RWPE2 (cell line): ENCODE measurements around the gene SLC5A4.
"Not testable (repeated sequence)": the region's sequence is repeated elsewhere in the genome, so short reads cannot be mapped to it uniquely, and the experiment has no call there.

Experiments used
- ATAC-seq: fragments of 200-7000 bp; cut with Tn5 transposase; 3 replicates; pipeline ENCODE4 v1.9.1; 2021; ENCODE audit warnings: low read depth
- DNase-seq: peaks from one replicate; pipeline ENCODE4 v3.0.0-alpha.2; 2020; ENCODE audit warnings: low spot score
- H3K27ac ChIP-seq: fragments of 450-650 bp; 2 replicates; pipeline ENCODE4 v1.5.1; 2017; ENCODE audit warnings: mild to moderate bottlenecking; ENCODE audit not compliant: poor library complexity, severe bottlenecking
- H3K27me3 ChIP-seq: fragments of 250-450 bp; sonication (Bioruptor Pico); 2 replicates; pipeline ENCODE4 v1.5.1; 2021; ENCODE audit warnings: mild to moderate bottlenecking, moderate library complexity; ENCODE audit not compliant: insufficient read depth, poor library complexity, severe bottlenecking
- H3K36me3 ChIP-seq: fragments of 250-450 bp; sonication (Bioruptor Pico); 2 replicates; pipeline ENCODE4 v1.5.1; 2020; ENCODE audit warnings: low read depth, mild to moderate bottlenecking, moderate library complexity
- H3K4me1 ChIP-seq: fragments of 250-450 bp; sonication (Bioruptor Pico); 2 replicates; pipeline ENCODE4 v1.5.1; 2021; ENCODE audit warnings: mild to moderate bottlenecking, moderate library complexity; ENCODE audit not compliant: insufficient read depth, poor library complexity, severe bottlenecking
- H3K4me3 ChIP-seq: fragments of 250-450 bp; sonication (Bioruptor Pico); 2 replicates; pipeline ENCODE4 v1.5.1; 2021; ENCODE audit warnings: mild to moderate bottlenecking, moderate library complexity; ENCODE audit not compliant: severe bottlenecking
- H3K9me3 ChIP-seq: fragments of 250-450 bp; sonication (Bioruptor Pico); 2 replicates; pipeline ENCODE4 v1.5.1; 2021; ENCODE audit warnings: mild to moderate bottlenecking, moderate library complexity; ENCODE audit not compliant: severe bottlenecking
- CTCF ChIP-seq: fragments of 450-650 bp; IDR thresholded peaks from one replicate; pipeline ENCODE4 v1.5.1; 2017; ENCODE audit warnings: mild to moderate bottlenecking, moderate library complexity; ENCODE audit not compliant: poor library complexity, severe bottlenecking

The SLC5A4 gene

GRCh38 chr22:32255217-32255616 lies at the start of gene SLC5A4:
SLC5A4 (minus strand) TSS chr22:32255347; CDS start chr22:32255329, 18 bp downstream.
- DNase-seq = no peak
- no peak for ATAC-seq
- TF ChIP-seq CTCF = no peak

GRCh38 chr22:32293921-32294320 lies 38.8 kb upstream of the SLC5A4 start:
- H3K36me3 ChIP-seq, H3K27ac ChIP-seq, ATAC-seq, H3K4me3 ChIP-seq, H3K9me3 ChIP-seq, H3K27me3 ChIP-seq, H3K4me1 ChIP-seq, DNase-seq: not testable (repeated sequence)

More at GRCh38 chr22:32255217-32255616, at the start of gene SLC5A4:
- H3K27me3 ChIP-seq = no peaks in the 10 kb centered on the region
- no peaks in the 10 kb centered on the region for H3K9me3 ChIP-seq
- no peak within 1 kb of the TSS for H3K27ac ChIP-seq
- H3K36me3 ChIP-seq = no peaks in the 10 kb centered on the region
- H3K4me3 ChIP-seq = no peak within 1 kb of the TSS
- H3K4me1 ChIP-seq = no peaks in the 10 kb centered on the region

GRCh38 chr22:32286290-32286840 lies 31.2 kb upstream of the SLC5A4 start:
- no peak for TF ChIP-seq CTCF
- no peak for ATAC-seq

GRCh38 chr22:32281072-32281471 lies 25.9 kb upstream of the SLC5A4 start:
- ATAC-seq (peak; percentile 97), DNase-seq (peak; percentile 82)
- Histone ChIP-seq H3K27ac (peak overlapping the region; percentile 29), H3K27me3 (no peaks in the 10 kb centered on the region), H3K9me3 (no peaks in the 10 kb centered on the region), H3K4me3 (no peak overlapping the region), H3K4me1 (peaks cover 12% of the 10 kb centered on the region), H3K36me3 (no peaks in the 10 kb centered on the region)
- TF ChIP-seq CTCF = no peak

More at GRCh38 chr22:32286290-32286840, 31.2 kb upstream of the SLC5A4 start:
- no peak overlapping the region for H3K4me3 ChIP-seq
- no peaks in the 10 kb centered on the region for H3K9me3 ChIP-seq
- no peaks in the 10 kb centered on the region for H3K36me3 ChIP-seq
- H3K4me1 ChIP-seq = peaks cover 5% of the 10 kb centered on the region
- DNase-seq = no peak
- H3K27me3 ChIP-seq = no peaks in the 10 kb centered on the region
- no peak overlapping the region for H3K27ac ChIP-seq

- H3K4me3 ChIP-seq, H3K27me3 ChIP-seq, H3K9me3 ChIP-seq, H3K36me3 ChIP-seq, DNase-seq, ATAC-seq, H3K4me1 ChIP-seq, H3K27ac ChIP-seq: not testable (repeated sequence)
These were observed 20.2 kb upstream of the SLC5A4 start for GRCh38 chr22:32275353-32275752.

GRCh38 chr22:32271389-32271788 lies 16.2 kb upstream of the SLC5A4 start:
- Histone ChIP-seq H3K4me3 (no peak overlapping the region), H3K36me3 (no peaks in the 10 kb centered on the region), H3K9me3 (no peaks in the 10 kb centered on the region), H3K4me1 (peaks cover 6% of the 10 kb centered on the region), H3K27ac (no peak overlapping the region), H3K27me3 (no peaks in the 10 kb centered on the region)
- DNase-seq = no peak
- no peak for ATAC-seq
- no peak for TF ChIP-seq CTCF
